Measurements from ENCODE around the gene TPM2.
A peak's percentile ranks its signal among the peaks of the same experiment; 100 is the strongest.

GRCh38 chr9:35696520-35697215 lies 6.9 kb upstream of the TPM2 start:
- TF ChIP-seq POLR2A (IDR thresholded peaks at IDR 0.05) (no peak), POLR2AphosphoS5 (IDR thresholded peaks at IDR 0.05; ENCODE audit: insufficient read depth in 1 of 2, low read depth in 1 of 2) (peak in 1 of 2 donors; percentile 8), CTCF (IDR thresholded peaks at IDR 0.05) (peak; percentile 28 to 74 (median 64))
